GM21515 (cell line): ENCODE data around the gene ODAD3.

Experiments
- ATAC-seq: cut with Tn5 transposase; IDR thresholded peaks from one replicate; pipeline ENCODE4 v1.9.1; 2021; ENCODE audit not compliant: unreplicated experiment

ODAD3 gene

GRCh38 chr19:11378319-11379189, 56.4 kb downstream of the ODAD3 start:
- ATAC-seq = no peak

GRCh38 chr19:11377756-11378155, 57.2 kb downstream of the ODAD3 start:
- no peak for ATAC-seq

GRCh38 chr19:11377237-11377636, 57.7 kb downstream of the ODAD3 start:
- ATAC-seq = no peak

- ATAC-seq = peak; percentile 23
Measured at GRCh38 chr19:11375143-11375948, 59.6 kb downstream of the ODAD3 start.

- peak; percentile 89 for ATAC-seq
Measured at GRCh38 chr19:11374433-11375142, 60.3 kb downstream of the ODAD3 start, which contains the start of gene SWSAP1. Gene SWSAP1, plus strand, starts transcription at chr19:11374666. Its CDS starts 15 bp downstream, at chr19:11374681.

GRCh38 chr19:11373885-11374432, 61.0 kb downstream of the ODAD3 start:
- no peak for ATAC-seq

- no peak for ATAC-seq
Measured at GRCh38 chr19:11373166-11373884, 61.6 kb downstream of the ODAD3 start.

GRCh38 chr19:11370744-11371143, 64.2 kb downstream of the ODAD3 start:
- no peak for ATAC-seq
